Measurements from ENCODE around the gene RARG. TPM values are rescaled to one million over a fixed set of nuclear protein-coding genes. Genes with fewer than 3 reads are reported as not detected.

The RARG gene
- total RNA-seq, 4 donors from 2014 or later: 160 to 207 (median 199) TPM

- TF ChIP-seq POLR2A (IDR thresholded peaks at IDR 0.05): no peak
- no peak for TF ChIP-seq CTCF (IDR thresholded peaks at IDR 0.05)
- intact Hi-C loops (cut with DNase I; ENCODE audit: low total_unique reads): no loop called here
- WGBS, 2 donors: 63 to 86% methylated on average over 1 of the region's 1 CpG
- no peak for DNase-seq (ENCODE audit: low spot score in 2 of 2)
- no peak overlapping the region for H3K4me3 ChIP-seq (ENCODE audit: low read depth, poor library complexity, severe bottlenecking)
Measured at GRCh38 chr12:53236443-53237111, 4.6 kb upstream of the RARG start.

- DNase-seq (ENCODE audit: low spot score in 2 of 2): no peak
- 44 to 50% methylated on average over 9 of the region's 9 CpGs for WGBS, 2 donors
- no peak for TF ChIP-seq POLR2A (IDR thresholded peaks at IDR 0.05)
- no peak for TF ChIP-seq CTCF (IDR thresholded peaks at IDR 0.05)
- intact Hi-C loops (cut with DNase I; ENCODE audit: low total_unique reads): no loop called here
- H3K4me3 ChIP-seq (ENCODE audit: low read depth, poor library complexity, severe bottlenecking): no peak overlapping the region
Measured at GRCh38 chr12:53235742-53236442, 3.9 kb upstream of the RARG start.

- no peak for DNase-seq (ENCODE audit: low spot score in 2 of 2)
- intact Hi-C loops (cut with DNase I; ENCODE audit: low total_unique reads): no loop called here
- 30 to 39% methylated on average over 3 of the region's 3 CpGs for WGBS, 2 donors
- no peak for TF ChIP-seq CTCF (IDR thresholded peaks at IDR 0.05)
- TF ChIP-seq POLR2A (IDR thresholded peaks at IDR 0.05): no peak
- no peak overlapping the region for H3K4me3 ChIP-seq (ENCODE audit: low read depth, poor library complexity, severe bottlenecking)
Measured at GRCh38 chr12:53235164-53235563, 3.2 kb upstream of the RARG start.

GRCh38 chr12:53234271-53234914 is 2.4 kb upstream of the RARG start:
- H3K4me3 ChIP-seq (ENCODE audit: low read depth, poor library complexity, severe bottlenecking): no peak overlapping the region
- no peak for TF ChIP-seq CTCF (IDR thresholded peaks at IDR 0.05)
- TF ChIP-seq POLR2A (IDR thresholded peaks at IDR 0.05): no peak
- intact Hi-C loops (cut with DNase I; ENCODE audit: low total_unique reads): no loop called here
- DNase-seq (ENCODE audit: low spot score in 2 of 2): peak in 1 of 2 donors; percentile 92
- WGBS, 2 donors: 1 to 2% methylated on average over 12 of the region's 12 CpGs

GRCh38 chr12:53233671-53234121 is 1.7 kb upstream of the RARG start:
- no peak overlapping the region for H3K4me3 ChIP-seq (ENCODE audit: low read depth, poor library complexity, severe bottlenecking)
- TF ChIP-seq POLR2A (IDR thresholded peaks at IDR 0.05) (no peak), CTCF (IDR thresholded peaks at IDR 0.05) (no peak)
- peak in 1 of 2 donors; percentile 86 for DNase-seq (ENCODE audit: low spot score in 2 of 2)
- intact Hi-C loops (cut with DNase I; ENCODE audit: low total_unique reads): no loop called here
- WGBS, 2 donors: 5 to 20% methylated on average over 4 to 7 of the region's 7 CpGs
